Measurements from ENCODE around the gene PODNL1.

DNA sequence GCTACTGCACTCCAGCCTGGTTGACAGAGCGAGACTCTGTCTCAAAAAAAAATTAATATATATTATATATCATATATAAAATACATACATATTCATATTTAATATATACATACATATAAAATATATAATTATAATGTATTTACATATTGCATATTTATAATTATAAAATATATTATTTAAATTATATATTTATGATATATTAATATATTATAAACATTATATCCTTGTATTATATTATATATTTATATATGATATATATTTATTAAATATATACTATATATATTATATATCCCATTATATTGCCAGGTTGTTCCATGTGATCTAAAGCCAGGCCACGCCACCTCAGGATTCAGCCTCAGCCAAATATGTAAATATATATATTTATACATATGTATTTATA lies 42.0 kb downstream of the PODNL1 start:
- TF ChIP-seq, protein P1, sequence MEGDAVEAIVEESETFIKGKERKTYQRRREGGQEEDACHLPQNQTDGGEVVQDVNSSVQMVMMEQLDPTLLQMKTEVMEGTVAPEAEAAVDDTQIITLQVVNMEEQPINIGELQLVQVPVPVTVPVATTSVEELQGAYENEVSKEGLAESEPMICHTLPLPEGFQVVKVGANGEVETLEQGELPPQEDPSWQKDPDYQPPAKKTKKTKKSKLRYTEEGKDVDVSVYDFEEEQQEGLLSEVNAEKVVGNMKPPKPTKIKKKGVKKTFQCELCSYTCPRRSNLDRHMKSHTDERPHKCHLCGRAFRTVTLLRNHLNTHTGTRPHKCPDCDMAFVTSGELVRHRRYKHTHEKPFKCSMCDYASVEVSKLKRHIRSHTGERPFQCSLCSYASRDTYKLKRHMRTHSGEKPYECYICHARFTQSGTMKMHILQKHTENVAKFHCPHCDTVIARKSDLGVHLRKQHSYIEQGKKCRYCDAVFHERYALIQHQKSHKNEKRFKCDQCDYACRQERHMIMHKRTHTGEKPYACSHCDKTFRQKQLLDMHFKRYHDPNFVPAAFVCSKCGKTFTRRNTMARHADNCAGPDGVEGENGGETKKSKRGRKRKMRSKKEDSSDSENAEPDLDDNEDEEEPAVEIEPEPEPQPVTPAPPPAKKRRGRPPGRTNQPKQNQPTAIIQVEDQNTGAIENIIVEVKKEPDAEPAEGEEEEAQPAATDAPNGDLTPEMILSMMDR (IDR thresholded peaks at IDR 0.05; ENCODE audit: low read depth, low read length, poor library complexity, severe bottlenecking) = no peak
- no peak for TF ChIP-seq EZH2phosphoT487 (IDR thresholded peaks at IDR 0.05; ENCODE audit: borderline replicate concordance, low read length)
